Measurements from ENCODE around the gene COL4A3.

Gene COL4A3

GRCh38 chr2:227163998-227164762 lies at the start of gene COL4A3, which contains the start of gene COL4A4:
COL4A3 (plus strand) TSS chr2:227164624; CDS start chr2:227164727, 103 bp downstream.
COL4A4 (minus strand) TSS chr2:227164205; CDS start chr2:227147483, 16,722 bp downstream.
- no peak for DNase-seq (ENCODE audit: extremely low read depth in 1 of 2, low read depth in 1 of 2)

- no peak for DNase-seq (ENCODE audit: extremely low read depth in 1 of 2, low read depth in 1 of 2)
Observed at GRCh38 chr2:227115761-227116160, 48.7 kb upstream of the COL4A3 start.

GRCh38 chr2:227117027-227117426 lies 47.4 kb upstream of the COL4A3 start:
- no peak for DNase-seq (ENCODE audit: extremely low read depth in 1 of 2, low read depth in 1 of 2)

GRCh38 chr2:227117852-227118251 lies 46.6 kb upstream of the COL4A3 start:
- DNase-seq (ENCODE audit: extremely low read depth in 1 of 2, low read depth in 1 of 2) = no peak

DNA sequence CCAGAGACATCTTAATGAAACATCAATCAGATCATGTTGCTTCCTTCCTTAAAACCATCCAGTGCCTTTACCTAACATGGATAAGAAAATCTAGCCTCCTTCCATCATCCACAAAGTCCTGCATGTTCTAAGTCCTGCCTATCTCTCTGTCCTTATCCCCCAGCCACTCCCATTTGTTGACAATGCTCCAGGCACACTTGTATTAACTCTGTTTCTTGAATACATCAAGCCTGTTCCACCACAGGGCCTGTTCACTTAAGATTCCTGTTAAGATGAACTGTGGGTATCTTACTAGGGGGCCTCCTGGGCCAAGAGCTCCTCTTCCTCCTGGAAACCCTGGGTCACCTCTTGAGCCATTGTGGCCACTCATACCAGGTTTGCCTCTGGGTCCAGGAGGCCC lies 46.1 kb upstream of the COL4A3 start:
- DNase-seq (ENCODE audit: extremely low read depth in 1 of 2, low read depth in 1 of 2) = no peak

GRCh38 chr2:227123697-227124096 lies 40.7 kb upstream of the COL4A3 start:
- DNase-seq (ENCODE audit: extremely low read depth in 1 of 2, low read depth in 1 of 2) = no peak

DNA sequence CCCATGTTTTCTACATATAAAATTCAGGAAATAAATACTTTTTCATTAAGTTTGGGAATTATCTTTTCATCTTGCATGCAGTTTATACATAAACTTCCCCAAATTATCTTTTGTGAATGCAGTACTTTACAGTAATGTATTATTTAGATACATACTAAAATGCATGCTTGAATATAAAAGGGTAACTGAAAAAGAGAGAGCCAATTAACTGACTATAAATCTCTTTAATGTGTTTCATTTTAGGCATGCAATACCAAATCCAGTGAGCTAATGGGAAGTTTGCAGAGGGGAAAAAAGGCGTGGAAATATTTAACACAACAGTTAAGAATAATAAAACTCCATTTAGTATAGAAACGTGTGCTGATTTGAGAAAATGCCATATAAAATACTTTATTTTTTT lies 39.6 kb upstream of the COL4A3 start:
- no peak for DNase-seq (ENCODE audit: extremely low read depth in 1 of 2, low read depth in 1 of 2)

- DNase-seq (ENCODE audit: extremely low read depth in 1 of 2, low read depth in 1 of 2) = no peak
Observed at GRCh38 chr2:227125506-227125905, 38.9 kb upstream of the COL4A3 start.

DNA sequence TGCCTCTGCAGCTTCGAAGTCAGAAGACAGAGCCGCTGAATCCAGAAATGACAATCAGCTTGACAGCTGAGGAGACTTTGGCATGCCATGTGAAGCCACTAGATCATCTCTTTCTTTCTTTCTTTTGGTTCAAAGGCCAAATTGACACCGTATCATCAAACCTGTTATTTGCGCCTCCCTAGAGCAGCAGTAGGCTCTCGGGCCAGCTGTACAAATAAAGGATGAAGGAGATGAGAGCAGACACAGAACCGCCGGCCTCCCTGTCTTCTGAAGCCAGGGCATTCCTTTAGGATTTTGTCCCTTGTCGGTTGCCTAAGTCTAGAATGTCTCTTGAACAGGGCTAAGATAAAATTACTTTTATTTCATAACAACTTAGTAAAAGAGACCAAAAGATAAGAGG lies 37.2 kb upstream of the COL4A3 start:
- DNase-seq (ENCODE audit: extremely low read depth in 1 of 2, low read depth in 1 of 2) = no peak

- no peak for DNase-seq (ENCODE audit: extremely low read depth in 1 of 2, low read depth in 1 of 2)
Observed at GRCh38 chr2:227130636-227131035, 33.8 kb upstream of the COL4A3 start.

GRCh38 chr2:227132986-227133385 lies 31.4 kb upstream of the COL4A3 start:
- DNase-seq (ENCODE audit: extremely low read depth in 1 of 2, low read depth in 1 of 2) = no peak

- no peak for DNase-seq (ENCODE audit: extremely low read depth in 1 of 2, low read depth in 1 of 2)
Observed at GRCh38 chr2:227134591-227134990, 29.8 kb upstream of the COL4A3 start.

GRCh38 chr2:227141301-227141700 lies 23.1 kb upstream of the COL4A3 start:
- no peak for DNase-seq (ENCODE audit: extremely low read depth in 1 of 2, low read depth in 1 of 2)

GRCh38 chr2:227143895-227144294 lies 20.5 kb upstream of the COL4A3 start:
- DNase-seq (ENCODE audit: extremely low read depth in 1 of 2, low read depth in 1 of 2) = no peak

DNA sequence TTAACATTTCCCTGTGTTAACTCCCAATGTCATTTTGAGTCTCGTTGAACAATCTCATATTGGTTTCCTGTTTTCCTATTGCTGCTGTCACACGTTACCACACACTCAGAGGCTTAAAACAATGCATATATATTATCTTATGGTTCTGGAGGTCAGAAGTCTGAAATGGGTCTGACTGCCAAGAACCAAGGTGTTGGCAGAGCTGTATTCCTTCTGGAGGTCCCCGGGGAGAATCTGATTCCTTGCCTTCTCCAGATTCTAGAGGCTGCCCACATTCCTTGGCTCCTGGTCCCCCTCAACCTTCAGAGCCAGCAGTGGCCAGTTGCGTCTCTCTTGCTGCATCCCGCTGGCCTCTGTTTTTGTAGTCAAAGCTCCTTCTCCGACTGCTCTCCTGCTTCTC lies 18.0 kb upstream of the COL4A3 start:
- DNase-seq (ENCODE audit: extremely low read depth in 1 of 2, low read depth in 1 of 2) = no peak

DNA sequence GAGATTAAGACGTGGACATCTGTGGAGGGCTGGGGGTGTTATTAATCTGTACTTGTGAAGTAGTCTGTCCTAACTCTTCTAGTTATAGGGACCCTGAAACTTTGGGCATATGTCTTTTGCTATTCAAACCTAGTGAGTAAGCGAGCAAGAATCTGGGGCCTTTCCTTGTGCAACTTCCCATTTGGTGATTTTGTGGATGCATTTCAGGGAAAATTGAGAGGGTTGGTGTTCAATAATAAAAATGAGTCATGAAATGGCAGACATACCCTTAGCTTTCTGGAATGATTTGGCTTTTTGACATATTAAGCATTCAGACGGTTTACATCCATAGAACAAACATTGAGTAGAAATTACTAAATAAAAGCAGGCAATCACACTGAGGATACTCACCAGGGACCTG lies 17.4 kb upstream of the COL4A3 start:
- DNase-seq (ENCODE audit: extremely low read depth in 1 of 2, low read depth in 1 of 2) = no peak

DNA sequence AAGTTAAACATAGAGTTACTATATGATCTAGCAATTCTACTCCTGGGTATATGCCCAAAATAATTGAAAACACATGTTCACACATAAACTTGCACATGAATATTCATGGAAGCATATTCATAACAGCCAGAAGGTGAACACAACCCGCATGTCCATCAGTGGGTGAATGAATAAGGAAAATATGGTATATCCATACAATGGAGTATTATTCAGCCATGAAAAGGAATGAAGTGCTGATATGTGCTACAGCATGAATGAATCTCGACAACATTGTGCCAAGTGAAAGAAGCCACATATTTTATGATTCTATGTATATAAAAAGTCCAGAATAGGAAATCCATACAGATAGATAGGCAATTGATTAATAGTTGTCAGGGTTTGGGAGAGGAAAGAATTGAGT lies 16.3 kb upstream of the COL4A3 start:
- no peak for DNase-seq (ENCODE audit: extremely low read depth in 1 of 2, low read depth in 1 of 2)

DNA sequence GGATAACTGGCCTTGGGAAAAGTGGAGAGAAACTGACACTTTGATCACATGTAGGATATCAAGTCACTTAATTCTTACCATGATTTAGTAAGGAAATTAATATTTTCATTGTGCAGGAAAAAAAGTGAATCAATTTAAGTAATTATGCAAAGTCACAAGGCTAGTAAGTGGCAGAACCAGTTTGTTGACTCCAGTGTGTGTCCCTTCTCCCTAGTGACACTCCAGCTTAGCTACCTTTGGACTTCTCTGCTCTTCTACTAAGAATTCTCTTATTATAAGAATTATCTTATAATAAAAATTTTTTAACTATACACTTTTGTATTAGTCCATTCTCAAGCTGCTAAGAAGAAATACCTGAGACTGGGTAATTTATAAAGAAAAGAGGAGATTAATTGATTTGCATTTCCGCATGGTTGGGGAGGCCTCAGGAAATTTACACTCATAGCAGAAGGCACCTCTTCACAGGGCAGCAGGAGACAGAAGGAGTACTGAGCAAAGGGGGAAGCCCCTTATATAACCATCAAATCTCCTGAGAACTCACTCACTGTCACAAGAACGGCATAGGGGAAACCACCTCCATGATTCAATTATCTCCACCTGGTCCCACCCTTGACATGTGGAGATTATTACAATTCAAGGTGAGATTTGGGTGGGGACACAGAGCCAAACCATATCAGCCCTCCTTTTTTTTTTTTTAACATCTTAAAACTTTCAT lies 14.0 kb upstream of the COL4A3 start:
- DNase-seq (ENCODE audit: extremely low read depth in 1 of 2, low read depth in 1 of 2) = no peak

- DNase-seq (ENCODE audit: extremely low read depth in 1 of 2, low read depth in 1 of 2) = no peak
Observed at GRCh38 chr2:227152093-227152766, 12.2 kb upstream of the COL4A3 start.

DNA sequence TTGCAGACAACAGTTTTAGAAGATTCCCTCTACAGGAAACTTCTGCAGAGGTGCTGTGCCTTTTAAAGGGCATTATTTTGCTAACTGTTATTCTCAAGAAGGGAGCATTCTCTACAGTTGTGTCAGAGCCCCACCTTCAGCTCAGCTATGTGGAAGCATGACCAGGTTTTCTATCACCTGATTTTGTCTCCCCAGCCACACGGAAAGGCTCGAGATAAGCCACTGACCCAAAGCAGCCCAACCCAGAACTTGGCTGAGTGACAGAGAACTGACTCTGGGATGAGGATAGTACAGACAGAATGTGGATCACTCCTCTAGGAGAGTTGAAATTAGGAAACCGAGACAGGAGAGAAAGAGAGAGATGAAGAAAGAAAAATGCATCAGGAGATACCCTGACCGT lies 11.1 kb upstream of the COL4A3 start:
- DNase-seq (ENCODE audit: extremely low read depth in 1 of 2, low read depth in 1 of 2) = no peak

DNA sequence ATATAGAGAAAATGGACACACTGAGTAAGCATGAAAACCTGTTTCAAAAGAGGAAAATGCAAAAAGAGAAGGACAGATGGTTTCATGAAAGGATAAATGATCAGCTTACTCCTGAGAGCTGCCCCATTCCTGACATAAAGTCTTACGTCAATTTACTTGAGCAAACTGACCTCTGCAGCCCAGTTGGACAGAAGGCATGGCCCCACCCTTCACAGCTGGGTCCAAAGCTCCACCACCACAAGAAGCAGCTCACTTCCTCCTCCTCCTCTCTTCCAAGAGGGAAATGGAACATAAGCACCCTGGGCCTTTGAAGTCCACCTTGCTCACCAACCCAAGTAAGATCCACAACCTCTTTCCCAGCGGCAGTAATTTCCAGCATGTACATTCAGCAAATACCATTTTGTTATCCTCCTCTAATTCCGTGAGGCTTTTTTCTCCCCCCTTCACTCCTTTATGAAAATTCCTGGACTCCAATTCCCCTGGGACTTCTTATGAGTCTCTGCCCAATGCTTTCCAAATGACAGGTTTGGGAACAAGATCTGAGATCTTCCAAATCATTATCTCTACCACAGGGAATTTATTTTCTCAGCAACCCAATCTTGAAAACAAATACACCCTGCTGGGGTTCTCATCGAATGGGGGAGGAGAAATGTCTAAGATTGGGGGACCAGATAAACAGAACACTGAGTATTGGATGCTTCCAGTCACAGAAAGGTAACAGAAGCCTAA lies 10.5 kb upstream of the COL4A3 start:
- DNase-seq (ENCODE audit: extremely low read depth in 1 of 2, low read depth in 1 of 2) = no peak

Measured in stimulated activated CD8-positive, alpha-beta memory T cell treated with anti-CD3 and anti-CD28 coated beads, Interleukin-7, amount 100 ng/mL, for 48 hours (primary cell).